Neutrophil (primary cell): ENCODE data around the gene FHOD3.

Experiments
- H3K27ac ChIP-seq: fragments of 200-600 bp; sonication (generic); 2 replicates; pipeline ENCODE4 v1.5.1; 2016; ENCODE audit warnings: mild to moderate bottlenecking, moderate library complexity
- H3K27me3 ChIP-seq: fragments of 200-600 bp; sonication (generic); 2 replicates; pipeline ENCODE4 v1.6.0; 2016; ENCODE audit warnings: mild to moderate bottlenecking
- H3K36me3 ChIP-seq: fragments of 200-600 bp; sonication (generic); 2 replicates; pipeline ENCODE4 v1.5.1; 2017
- H3K4me1 ChIP-seq, 2 experiments: fragments of 200-600 bp in 1 of 2; sonication (generic) in 1 of 2; 1 replicate in 1 of 2; 2 replicates in 1 of 2; pipeline versions ENCODE4 v1.5.1 to v1.6.1; 2013 to 2016; ENCODE audit warnings: low read depth in 1 of 2, low read length in 1 of 2, mild to moderate bottlenecking in 1 of 2, moderate library complexity in 1 of 2; ENCODE audit not compliant: control insufficient read depth in 1 of 2, insufficient read depth in 1 of 2
- H3K4me3 ChIP-seq, 2 experiments: fragments of 200-600 bp in 1 of 2; sonication (generic) in 1 of 2; 1 replicate in 1 of 2; 2 replicates in 1 of 2; pipeline ENCODE4 v1.5.1; 2013 to 2016; ENCODE audit warnings: low read depth in 1 of 2, low read length in 1 of 2, mild to moderate bottlenecking in 1 of 2, moderate library complexity in 1 of 2
- H3K9me3 ChIP-seq: fragments of 200-600 bp; sonication (generic); 2 replicates; pipeline ENCODE4 v1.5.1; 2016
- CTCF ChIP-seq: fragments of 200-600 bp; sonication (generic); IDR thresholded peaks from 2 replicates; pipeline ENCODE4 v1.5.1; 2016; ENCODE audit warnings: antibody characterized with exemption

The FHOD3 gene

DNA sequence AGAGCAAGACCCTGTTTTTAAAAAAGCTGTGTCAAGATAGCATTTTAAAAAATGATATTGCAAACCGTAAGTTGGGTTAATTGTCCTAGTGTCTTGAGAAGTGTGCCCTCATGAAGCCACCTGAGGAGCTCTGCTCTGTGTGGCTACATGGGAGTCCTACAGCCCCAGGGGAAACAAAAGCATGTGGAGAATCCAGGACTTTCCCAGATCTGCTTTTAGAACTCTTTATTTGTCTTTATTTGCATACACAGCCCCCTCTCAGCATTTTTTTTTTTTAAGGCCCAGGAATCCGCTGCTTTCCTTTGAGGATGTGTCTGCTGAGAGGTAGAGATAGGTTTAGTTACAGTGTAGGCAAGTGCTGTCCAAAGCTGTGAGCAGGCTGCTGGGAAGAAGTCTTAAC, 219.2 kb downstream of the FHOD3 start:
- no peak overlapping the region for H3K4me3 ChIP-seq
- H3K27ac ChIP-seq = no peak overlapping the region
- no peaks in the 10 kb centered on the region for H3K4me1 ChIP-seq
- no peaks in the 10 kb centered on the region for H3K9me3 ChIP-seq
- H3K27me3 ChIP-seq = no peaks in the 10 kb centered on the region
- TF ChIP-seq CTCF = no peak
- H3K36me3 ChIP-seq = no peaks in the 10 kb centered on the region

GRCh38 chr18:36518839-36519238, 221.3 kb downstream of the FHOD3 start:
- Histone ChIP-seq H3K36me3 (no peaks in the 10 kb centered on the region), H3K27ac (no peak overlapping the region), H3K9me3 (no peaks in the 10 kb centered on the region), H3K4me3 (no peak overlapping the region), H3K27me3 (no peaks in the 10 kb centered on the region), H3K4me1 (no peaks in the 10 kb centered on the region)
- no peak for TF ChIP-seq CTCF

DNA sequence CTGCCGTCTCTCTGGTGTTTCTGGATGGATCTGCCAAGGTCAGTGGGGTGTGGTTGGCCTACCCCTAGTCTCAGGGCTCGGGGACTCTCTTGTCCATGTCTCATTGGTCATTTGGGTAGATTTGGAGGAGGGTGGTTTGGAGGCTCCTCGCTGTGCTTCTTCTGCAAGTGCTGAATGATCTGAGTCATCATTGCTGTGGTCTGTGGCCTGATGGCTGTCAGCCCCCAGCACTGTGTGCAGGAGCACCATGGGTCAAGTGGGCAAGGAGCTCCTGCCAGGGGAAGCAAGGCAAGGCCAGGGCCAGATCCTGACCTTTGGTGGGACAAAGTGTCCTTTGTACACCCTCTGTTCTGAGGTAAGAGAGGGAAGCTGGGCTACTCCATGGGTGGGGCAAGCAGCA, 221.8 kb downstream of the FHOD3 start:
- H3K9me3 ChIP-seq = no peaks in the 10 kb centered on the region
- no peak for TF ChIP-seq CTCF

DNA sequence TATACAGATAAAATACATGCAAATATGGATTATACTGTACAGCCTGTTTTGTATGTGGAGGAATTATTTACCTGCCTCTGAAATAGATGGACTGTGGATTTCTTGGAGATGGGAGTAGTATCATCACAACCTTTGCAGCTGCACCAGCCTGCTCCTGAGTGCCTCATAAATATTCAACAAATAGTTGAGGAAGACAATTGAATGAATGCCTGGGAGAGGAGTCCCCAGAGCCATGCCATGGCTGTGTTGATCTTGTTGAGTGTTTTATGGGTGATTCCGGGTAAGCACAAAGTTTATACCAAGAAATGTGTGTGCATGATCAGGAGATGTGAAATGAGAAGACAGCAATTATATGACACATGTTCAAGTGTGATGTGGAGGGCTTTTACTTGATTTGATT, 225.0 kb downstream of the FHOD3 start:
- TF ChIP-seq CTCF = no peak
- Histone ChIP-seq H3K4me3 (no peak overlapping the region), H3K27ac (no peak overlapping the region), H3K36me3 (no peaks in the 10 kb centered on the region), H3K9me3 (no peaks in the 10 kb centered on the region), H3K4me1 (no peaks in the 10 kb centered on the region), H3K27me3 (no peaks in the 10 kb centered on the region)

More for the DNA sequence above, 221.8 kb downstream of the FHOD3 start:
- H3K36me3 ChIP-seq = no peaks in the 10 kb centered on the region
- H3K4me3 ChIP-seq = no peak overlapping the region
- no peaks in the 10 kb centered on the region for H3K27me3 ChIP-seq
- no peak overlapping the region for H3K27ac ChIP-seq
- H3K4me1 ChIP-seq = no peaks in the 10 kb centered on the region

DNA sequence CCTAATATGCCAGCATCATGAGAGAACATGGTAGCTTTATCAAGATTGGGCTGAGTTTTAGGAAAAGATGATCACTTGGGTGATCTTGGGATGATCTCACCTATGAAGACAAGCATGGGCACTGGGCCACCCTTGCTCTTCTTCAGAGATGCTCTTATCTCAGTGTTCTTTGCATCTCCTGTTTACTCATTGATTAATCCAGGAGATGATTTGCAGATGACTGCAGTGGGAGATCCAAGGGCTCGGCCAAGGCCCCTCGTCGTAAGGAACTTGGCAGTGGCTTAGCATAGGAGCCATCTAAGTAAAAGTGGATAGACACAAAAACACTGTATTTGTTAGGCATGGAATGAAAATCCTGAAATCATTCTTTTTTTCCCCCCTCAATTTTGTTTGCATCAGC, 228.4 kb downstream of the FHOD3 start:
- no peaks in the 10 kb centered on the region for H3K4me1 ChIP-seq
- no peaks in the 10 kb centered on the region for H3K9me3 ChIP-seq
- no peak overlapping the region for H3K27ac ChIP-seq
- H3K27me3 ChIP-seq = no peaks in the 10 kb centered on the region
- H3K4me3 ChIP-seq = no peak overlapping the region
- no peaks in the 10 kb centered on the region for H3K36me3 ChIP-seq
- TF ChIP-seq CTCF = no peak

DNA sequence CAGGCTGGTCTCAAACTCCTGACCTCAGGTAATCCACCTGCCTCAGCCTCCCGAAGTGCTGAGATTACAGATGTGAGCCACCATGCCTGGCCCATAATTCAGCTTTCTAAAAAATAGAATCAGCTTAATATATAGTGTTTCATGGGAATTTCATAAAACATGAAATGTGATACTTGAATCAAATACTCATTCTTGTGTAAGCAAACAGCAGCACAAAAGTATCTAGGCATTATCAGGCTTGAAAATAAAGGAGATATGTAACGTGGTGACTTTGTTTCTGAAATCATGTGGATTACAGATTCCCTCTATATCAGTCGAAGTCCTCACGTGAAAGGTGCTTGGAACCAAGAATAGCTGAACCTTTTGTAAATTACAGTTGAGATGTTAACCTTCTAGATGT, 229.1 kb downstream of the FHOD3 start:
- Histone ChIP-seq H3K27ac (no peak overlapping the region), H3K27me3 (no peaks in the 10 kb centered on the region), H3K9me3 (no peaks in the 10 kb centered on the region), H3K36me3 (no peaks in the 10 kb centered on the region), H3K4me1 (no peaks in the 10 kb centered on the region), H3K4me3 (no peak overlapping the region)
- TF ChIP-seq CTCF = no peak
